DMS79 (cell line): ENCODE results near the gene DALRD3.

ENCODE experiments used
- DNase-seq: peaks from one replicate; lab custom pipeline; 2025; lab: John Stamatoyannopoulos, UW

DALRD3 gene, protein sequence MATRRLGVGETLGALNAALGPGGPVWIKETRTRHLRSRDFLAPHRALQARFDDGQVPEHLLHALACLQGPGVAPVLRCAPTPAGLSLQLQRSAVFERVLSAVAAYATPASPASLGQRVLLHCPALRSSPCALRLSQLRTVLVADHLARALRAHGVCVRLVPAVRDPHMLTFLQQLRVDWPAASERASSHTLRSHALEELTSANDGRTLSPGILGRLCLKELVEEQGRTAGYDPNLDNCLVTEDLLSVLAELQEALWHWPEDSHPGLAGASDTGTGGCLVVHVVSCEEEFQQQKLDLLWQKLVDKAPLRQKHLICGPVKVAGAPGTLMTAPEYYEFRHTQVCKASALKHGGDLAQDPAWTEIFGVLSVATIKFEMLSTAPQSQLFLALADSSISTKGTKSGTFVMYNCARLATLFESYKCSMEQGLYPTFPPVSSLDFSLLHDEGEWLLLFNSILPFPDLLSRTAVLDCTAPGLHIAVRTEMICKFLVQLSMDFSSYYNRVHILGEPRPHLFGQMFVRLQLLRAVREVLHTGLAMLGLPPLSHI

DNA sequence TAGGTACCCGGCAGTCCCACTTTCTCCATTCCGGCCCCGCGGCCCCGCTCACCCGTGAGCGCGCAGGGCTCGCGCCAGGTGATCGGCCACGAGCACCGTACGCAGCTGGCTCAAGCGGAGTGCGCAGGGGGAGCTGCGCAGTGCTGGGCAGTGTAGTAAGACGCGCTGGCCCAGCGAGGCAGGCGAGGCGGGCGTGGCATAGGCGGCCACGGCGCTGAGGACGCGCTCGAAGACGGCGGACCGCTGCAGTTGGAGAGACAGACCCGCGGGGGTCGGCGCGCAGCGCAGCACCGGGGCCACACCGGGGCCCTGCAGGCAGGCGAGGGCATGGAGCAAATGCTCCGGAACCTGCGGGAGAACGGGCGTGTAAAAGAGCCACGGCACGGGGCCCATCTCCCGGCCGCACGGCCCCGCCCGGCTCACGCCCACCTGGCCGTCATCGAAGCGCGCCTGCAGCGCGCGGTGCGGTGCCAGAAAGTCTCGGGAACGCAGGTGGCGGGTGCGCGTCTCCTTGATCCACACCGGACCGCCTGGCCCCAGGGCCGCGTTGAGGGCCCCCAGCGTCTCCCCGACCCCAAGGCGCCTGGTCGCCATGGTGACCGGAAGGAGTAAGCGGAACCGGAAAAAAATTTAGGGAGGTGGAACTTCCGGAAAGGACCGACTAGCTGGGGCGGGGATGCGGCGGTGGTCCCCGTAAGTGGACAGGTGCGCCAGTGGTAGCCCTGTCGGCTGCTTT is at the start of gene DALRD3:
Gene DALRD3, minus strand, starts transcription at position 610 of the 736 bp plus-strand sequence. Its CDS starts 16 bp downstream, at position 594.
- peak; percentile 67 for DNase-seq

DNA sequence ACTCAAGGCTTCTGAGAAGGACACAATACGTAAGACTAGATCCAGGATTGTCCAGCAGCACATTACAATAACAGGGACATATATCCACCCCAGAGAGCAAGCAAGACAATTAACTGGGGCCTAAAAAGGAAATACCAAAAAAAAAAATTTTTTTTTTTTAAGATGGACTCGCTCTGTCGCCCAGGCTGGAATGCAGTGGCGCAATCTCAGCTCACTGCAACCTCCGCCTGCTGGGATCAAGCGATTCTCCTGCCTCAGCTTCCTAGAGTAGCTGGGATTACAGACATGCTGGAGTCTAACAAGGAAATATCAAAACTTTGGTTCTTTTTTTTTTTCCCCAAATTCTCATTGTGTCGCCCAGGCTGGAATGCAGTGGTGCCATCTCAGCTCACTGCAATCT is 39.6 kb upstream of the DALRD3 start:
- DNase-seq: no peak

DNA sequence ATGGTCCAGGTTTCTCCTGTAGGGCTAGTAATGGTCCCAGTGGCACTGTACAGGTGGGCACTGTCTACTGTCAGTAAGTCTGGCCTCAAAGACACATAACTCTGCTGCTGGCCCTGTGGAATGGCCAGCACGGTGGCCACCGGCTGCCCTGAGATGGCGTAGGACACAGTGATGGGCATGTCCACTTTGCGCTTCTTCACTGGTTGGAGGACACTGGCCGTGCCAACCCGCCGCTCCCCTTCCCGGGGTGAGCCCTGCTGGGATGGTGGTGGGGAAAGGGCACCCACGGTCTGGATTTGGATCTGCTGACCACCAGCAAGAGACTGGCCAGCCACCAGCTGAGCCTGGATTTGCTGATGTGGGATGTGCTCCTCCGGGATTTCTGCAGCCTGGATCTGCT is 38.9 kb upstream of the DALRD3 start:
- no peak for DNase-seq

DNA sequence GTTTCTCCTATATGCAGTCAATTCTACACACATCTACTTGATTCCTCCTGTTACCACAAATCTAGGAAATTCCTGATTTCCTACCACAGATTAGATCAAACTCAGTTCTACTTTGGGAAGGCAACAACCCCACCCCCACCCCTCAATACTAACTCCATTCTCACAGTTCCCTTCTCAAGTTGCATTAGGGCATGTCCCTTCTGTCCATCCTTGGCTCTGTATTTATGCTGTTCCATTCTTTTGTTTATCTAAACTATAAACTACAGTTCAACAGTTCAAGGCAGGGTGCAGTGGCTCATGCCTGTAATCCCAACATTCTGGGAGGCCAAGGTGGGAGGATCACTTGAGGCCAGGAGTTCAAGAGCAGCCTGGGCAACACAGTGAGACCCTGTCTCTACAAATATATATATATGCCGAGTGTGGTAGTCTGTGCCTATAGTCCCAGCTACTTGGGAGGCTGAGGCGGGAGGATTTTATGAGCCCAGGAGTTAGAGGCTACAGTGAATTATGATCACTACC is 36.0 kb upstream of the DALRD3 start:
- no peak for DNase-seq

DNA sequence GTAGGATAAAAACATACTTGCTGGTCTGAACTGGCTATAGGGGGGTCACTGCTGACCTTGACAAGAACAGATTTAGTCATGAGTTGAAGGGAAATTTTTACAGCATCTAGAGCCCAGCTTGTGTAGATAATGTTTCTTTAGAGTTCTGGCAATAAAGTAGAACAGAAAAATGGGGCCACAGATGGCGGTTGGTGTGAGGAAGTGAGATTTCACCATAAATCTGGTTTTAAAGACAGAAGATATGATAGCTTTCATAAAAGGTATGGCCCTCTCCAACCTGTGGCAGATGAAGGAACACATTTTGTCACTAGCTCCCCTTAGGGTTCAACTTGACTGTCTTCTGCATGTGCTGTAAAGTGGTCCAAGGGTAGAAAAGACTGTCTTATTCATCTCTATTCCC is 35.2 kb upstream of the DALRD3 start:
- DNase-seq: no peak

DNA sequence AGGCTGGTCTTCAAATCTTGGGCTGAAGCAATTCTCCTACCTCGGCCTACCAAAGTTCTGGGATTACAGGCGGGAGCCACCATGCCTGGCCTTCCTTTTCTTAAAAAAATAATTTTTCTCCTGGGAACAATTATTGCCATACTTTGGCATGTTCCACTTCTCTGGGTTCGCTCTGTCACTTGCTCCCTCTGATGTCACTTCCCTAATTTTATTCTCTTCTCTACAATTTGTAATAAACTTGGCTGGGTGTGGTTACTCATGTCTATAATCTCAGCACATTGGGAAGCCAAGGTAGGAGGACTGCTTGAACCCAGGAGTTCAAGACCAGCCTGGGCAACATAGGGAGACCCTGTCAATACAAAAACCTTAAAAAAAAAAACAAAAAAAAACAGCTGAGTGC is 16.9 kb upstream of the DALRD3 start:
- no peak for DNase-seq

DNA sequence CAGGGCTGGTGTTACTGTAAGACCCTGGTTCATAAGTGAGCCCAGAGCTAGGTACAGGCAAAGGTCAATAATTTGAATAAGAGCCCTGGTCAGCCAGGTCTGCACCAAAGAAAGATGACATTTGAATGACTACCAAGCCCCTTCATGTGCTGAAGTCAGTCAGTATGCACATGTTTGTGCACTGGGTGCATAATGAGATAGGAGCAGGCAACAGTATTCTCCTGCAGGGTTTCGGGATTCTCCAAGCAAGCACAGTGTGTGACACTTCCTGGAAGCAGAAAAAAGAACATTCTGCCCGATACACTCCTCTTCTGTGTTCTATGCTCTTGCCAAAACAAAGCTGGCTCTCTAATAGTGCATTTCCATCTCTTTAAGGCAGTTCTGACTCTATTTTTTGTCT is 16.3 kb upstream of the DALRD3 start:
- DNase-seq: no peak

DNA sequence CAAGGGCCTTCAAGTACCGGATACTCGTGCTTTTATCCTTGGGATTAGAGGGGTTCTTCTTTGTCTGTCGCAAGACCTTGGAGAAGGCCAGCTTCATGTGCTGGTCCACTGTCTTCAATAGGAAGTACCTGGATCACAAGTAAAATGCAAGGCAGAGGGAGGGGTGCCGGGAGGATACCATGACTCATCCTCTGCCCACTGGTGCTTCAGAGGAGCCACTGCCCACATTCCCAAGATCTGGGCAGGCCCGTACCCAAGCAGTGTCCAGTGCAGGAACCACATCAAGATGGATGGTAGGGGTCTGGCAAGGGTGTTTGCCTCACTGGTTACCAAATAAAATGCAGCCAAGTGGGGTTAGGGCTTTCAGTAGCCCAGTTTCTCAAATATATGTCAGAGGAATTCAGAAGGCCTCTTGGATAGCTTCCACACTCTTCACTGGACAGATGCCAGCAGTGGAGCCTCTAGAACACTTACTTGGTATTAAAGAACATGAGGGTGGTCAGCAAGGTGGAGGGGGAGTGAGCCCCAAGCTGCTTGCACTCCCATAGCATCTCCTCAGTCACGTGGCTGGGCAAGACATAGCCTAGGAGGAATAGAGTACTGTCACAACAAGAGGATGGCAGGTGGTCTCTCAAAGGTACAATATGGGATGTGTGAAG is 14.4 kb upstream of the DALRD3 start:
- DNase-seq: no peak

DNA sequence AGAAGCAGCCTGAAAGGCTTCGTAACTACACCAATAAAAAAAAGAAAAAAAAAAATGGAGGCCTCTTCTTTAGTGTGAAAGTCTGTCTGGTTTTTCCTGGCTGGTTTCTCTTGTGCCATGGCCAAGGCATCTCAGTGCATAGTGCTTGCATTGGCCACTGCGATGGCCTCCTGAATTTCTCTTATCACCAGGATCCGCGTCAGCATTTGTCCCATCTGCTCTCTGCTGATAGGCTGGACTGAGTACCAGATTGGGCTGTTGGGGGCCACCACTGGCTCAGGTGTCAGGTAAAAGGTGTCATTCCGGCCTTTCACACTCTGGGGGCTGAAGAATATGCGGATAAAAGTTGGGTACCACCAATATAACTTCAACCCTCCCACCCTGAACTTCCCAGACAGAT is 11.9 kb upstream of the DALRD3 start:
- no peak for DNase-seq

DNA sequence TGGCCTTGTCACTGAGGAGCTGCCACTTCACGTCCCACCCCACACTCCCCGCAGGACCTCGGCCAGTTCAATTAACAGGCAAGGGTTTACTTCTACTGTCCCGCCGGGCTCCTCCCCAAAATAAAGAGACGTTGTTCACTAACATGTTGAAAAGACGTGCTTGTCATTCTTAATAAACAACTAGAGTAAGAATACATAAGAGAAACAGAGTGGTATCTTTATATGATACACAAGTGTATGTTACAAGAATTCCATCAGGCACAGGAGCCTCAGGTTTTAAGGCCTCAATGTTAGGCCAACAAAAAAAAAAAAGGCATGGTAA is 11.1 kb upstream of the DALRD3 start:
- DNase-seq: no peak

DNA sequence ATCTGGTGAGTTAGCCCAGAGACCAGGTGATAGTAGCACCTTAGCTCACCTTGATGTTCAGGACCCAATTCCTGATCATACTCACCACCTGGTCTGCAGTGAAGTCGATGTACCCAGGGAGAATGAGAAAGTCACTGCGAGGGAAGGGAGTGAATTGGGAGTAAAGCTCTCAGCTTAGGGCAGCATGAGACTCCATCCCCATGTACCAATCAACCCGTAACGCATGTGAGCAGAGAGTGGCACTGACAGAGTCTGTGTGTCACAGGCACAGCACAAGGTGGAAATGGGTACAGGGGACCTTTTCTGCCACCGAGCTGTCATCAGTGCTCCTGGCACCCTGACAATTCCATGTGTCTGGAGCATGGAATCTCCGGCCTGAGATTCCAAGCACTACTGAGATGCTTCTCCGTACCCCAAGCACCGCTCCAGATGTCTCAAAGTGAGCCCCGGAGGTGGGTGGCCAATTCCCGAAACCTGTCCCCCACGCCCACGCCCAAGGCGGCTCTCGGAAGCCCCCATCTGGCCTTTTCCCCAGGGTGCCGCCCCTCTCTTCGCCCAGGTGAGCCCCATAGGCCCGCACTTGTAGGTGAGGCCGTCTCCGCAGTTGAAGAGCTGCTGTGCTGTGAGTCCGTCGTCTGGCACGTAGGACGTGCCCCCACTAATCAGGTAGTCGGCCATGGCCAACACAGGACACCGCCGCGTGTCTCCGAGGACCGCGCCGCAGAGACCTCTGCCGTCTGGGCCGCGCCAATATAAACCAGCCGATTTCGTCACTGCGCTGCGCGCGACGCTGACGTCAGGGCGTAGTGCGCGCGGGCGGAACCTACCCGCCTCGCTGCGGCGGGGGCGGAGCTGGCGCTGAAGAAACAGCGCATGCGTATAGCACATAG is 10.5 kb upstream of the DALRD3 start, which contains the start of gene IMPDH2:
Gene IMPDH2, minus strand, starts transcription at position 726 of the 890 bp plus-strand sequence. Its CDS starts 48 bp downstream, at position 678.
- DNase-seq: peak; percentile 35

DNA sequence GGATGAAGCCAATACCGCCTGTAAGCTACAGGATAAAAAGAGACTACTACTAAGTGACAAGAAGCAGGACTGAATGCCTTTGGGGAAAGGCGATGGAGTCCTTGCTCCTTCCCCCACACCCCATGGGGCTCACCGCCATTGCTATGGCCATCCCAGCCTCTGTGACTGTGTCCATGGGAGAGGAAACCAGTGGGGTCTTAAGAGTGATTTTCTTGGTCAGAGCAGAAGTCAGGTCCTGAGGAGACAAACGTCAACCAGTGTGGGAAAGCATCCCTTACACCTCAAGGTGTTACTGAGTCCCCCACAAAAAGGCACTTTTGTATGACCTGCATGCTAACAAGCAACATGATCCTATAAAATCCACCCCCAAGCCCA is 9.9 kb upstream of the DALRD3 start:
- DNase-seq: no peak

DNA sequence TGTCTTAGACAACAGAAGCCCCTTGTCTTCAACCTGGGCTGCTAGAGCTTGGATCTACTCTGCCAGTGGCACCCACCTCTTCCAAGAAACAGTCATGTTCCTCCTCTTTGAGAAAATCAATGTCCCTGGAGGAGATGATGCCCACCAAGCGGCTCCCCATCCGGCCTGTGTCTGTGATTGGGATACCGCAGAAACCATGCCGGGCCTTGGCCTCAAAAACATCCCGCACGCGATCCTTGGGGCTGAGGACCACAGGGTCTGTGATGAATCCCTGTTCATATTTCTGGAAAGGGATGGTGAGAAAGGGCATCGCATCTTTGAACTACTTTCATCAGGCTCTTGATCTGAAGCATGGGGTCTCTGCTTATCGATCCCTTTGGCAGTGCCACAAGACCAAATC is 9.3 kb upstream of the DALRD3 start:
- no peak for DNase-seq

DNA sequence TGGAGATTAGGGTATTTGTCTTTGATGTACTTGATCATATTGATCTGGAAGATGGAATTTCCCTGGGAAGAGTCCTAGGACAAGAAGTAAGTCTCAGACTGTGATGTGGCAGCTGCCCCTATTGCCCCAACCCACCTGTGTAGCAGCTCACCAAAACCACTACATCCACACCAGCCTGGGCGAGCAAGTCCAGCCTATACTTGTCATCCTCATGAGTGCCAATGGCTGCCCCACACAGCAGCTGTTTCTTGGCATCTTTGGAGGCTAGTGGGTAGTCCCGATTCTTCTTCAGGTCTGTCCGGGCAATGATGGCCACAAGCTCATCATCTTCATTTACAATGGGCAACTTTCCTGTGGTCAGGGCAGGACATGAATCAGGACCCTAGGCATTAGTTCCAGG is 8.2 kb upstream of the DALRD3 start:
- no peak for DNase-seq

DNA sequence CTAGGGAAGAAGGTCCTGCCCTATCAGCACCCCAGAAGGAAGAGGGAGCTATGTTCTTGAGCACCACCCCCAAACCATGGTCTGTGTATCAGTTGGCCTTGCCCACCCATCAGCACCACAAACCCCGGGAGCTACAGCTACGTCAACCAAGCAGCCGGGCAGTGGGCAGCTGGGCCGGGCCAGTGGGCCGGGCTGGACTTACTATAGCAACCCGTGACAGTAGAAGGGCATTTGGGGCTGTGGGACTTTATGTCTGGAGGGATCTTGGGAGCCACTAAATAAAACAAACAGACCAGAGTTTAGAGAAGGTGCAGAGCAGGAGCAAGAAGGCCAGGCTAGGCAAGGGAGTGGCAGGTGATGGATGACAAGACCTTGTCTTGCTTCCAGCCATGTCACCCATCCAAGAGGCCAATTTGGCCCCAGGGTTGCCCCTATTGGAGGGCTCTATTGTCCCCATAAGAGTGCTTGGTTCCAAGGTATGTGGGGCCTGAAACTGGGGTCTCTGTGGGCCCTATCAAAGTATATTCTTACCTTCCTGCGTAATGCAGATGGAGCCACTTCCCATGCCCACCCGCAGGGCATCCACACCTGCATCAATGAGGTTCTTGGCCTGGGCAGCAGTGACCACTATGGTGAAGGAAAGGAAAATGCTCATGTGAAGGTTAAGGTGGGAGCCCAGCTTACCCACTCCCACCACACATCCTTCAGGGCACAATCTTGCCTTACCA is 7.6 kb upstream of the DALRD3 start:
- DNase-seq: no peak

DNA sequence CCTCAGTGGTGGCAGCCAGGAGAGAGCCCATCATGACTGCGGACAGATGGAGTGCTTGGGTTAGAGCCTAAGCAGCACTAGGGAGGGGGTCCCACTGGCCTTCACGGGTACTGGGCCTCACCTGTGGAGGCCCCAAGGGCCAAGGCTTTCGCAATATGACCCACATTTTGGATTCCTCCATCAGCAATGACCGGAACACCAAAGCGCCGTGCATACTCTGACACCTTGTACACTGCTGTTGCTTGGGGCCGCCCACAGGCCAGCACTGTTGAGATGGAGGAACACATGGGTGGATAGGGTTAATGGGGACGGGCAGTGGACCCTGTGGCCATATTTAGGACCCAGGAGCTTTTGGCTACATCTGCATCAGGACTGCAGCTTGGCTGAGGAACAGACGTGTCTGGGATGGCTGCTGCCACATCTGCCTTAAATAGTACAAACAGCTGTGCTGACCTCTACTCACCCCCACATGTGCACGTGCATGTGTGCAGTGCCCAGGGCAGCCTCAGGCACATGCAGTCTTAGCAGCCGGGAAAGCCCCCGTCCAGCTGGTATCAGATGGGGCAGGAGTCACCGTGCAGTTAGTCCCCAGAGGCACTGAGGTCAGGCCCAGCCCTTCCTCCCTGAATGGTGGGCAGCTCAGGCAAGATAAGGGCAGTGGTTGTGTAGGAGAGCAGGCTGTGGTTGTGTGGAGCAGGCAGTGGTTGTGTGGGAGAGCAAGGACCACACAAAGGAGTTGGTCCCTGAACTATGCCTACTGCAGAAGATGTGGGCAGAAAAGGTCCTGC is 6.8 kb upstream of the DALRD3 start:
- DNase-seq: no peak

DNA sequence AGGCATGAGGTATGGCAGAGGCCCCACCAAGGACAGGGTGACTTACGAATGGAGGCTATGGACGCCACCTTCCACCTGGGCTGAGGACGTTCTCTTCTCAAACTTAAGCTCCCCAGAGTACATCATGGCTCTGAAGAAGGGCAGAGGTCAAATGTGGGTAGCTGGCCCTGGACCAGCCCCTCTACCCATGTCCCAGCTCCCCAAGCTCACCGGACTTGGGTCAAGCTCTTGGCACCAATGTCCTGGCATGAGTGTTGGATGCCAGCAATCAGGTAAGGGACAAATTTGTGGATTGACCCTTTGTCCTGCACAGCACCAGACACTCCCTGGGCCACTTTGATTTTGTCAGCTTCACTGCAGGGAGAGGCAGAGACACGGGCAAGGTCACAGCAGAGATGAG is 6.1 kb upstream of the DALRD3 start:
- no peak for DNase-seq

DNA sequence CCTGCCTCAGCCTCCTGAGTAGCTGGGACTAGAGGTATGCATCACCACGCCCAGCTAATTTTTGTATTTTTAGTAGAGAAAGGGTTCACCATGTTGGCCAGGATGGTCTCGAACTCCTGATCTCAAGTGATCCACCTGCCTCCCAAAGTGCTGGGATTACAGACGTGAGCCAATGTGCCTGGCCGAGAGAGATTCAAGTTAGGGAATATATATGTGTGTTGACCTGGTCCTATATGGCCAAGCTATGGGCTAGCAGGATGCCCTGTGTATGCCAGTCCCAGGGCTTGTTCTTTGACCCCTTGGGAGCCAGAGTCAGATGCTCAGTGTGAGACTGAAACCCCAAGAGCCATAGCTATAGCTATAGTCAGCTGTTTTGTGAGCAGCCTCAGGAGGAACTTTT is 5.4 kb upstream of the DALRD3 start:
- no peak for DNase-seq

DNA sequence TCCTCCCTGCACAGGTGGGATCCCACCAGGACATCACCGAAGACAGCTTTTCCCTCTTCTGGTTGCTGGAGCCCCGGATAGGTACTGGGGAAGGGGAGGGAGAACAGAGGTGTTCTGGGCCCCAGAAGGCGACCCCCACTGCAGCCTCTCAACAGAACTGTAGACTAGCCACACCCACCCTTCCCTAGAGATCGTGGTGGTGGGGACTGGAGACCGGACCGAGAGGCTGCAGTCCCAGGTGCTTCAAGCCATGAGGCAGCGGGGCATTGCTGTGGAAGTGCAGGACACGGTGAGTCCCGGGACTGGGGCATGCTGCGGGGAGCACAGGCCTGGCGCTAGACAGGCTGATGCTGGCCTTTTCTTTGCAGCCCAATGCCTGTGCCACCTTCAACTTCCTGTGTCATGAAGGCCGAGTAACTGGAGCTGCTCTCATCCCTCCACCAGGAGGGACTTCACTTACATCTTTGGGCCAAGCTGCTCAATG is 4.3 kb upstream of the DALRD3 start:
- DNase-seq: no peak
